ENCODE data around the gene RPS6KL1.

Gene RPS6KL1

DNA sequence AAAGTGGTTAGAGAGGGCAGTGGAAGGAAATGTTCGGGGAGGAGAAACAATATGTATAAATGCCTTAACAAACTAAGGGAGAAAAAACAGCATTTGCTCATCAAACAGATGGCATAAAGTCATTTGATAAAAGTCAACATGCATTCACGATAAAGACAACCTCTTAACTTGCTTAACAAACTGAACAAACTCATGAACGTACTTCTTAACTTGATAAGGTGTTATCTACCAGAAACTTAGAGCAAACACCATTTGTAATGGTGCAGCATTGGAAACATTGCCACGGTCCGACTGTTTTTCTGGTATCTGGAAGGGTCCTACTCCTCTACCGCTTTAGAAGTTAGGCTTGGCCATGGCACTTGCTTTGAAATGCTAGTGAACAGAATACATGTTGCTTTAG, 4.2 kb upstream of the RPS6KL1 start:
- TF ChIP-seq, protein P1, sequence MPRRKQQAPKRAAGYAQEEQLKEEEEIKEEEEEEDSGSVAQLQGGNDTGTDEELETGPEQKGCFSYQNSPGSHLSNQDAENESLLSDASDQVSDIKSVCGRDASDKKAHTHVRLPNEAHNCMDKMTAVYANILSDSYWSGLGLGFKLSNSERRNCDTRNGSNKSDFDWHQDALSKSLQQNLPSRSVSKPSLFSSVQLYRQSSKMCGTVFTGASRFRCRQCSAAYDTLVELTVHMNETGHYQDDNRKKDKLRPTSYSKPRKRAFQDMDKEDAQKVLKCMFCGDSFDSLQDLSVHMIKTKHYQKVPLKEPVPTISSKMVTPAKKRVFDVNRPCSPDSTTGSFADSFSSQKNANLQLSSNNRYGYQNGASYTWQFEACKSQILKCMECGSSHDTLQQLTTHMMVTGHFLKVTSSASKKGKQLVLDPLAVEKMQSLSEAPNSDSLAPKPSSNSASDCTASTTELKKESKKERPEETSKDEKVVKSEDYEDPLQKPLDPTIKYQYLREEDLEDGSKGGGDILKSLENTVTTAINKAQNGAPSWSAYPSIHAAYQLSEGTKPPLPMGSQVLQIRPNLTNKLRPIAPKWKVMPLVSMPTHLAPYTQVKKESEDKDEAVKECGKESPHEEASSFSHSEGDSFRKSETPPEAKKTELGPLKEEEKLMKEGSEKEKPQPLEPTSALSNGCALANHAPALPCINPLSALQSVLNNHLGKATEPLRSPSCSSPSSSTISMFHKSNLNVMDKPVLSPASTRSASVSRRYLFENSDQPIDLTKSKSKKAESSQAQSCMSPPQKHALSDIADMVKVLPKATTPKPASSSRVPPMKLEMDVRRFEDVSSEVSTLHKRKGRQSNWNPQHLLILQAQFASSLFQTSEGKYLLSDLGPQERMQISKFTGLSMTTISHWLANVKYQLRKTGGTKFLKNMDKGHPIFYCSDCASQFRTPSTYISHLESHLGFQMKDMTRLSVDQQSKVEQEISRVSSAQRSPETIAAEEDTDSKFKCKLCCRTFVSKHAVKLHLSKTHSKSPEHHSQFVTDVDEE (CRISPR knock-in tag; IDR thresholded peaks at IDR 0.05), result no peak
- TF ChIP-seq ZNF8 (CRISPR knock-in tag; IDR thresholded peaks at IDR 0.05), result no peak
- TF ChIP-seq ZNF70 (CRISPR knock-in tag; IDR thresholded peaks at IDR 0.05), result no peak
- TF ChIP-seq, protein P2, sequence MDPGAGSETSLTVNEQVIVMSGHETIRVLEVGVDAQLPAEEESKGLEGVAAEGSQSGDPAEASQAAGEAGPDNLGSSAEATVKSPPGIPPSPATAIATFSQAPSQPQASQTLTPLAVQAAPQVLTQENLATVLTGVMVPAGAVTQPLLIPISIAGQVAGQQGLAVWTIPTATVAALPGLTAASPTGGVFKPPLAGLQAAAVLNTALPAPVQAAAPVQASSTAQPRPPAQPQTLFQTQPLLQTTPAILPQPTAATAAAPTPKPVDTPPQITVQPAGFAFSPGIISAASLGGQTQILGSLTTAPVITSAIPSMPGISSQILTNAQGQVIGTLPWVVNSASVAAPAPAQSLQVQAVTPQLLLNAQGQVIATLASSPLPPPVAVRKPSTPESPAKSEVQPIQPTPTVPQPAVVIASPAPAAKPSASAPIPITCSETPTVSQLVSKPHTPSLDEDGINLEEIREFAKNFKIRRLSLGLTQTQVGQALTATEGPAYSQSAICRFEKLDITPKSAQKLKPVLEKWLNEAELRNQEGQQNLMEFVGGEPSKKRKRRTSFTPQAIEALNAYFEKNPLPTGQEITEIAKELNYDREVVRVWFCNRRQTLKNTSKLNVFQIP (CRISPR knock-in tag; IDR thresholded peaks at IDR 0.05; ENCODE audit: borderline replicate concordance, low read depth), result no peak
- no peak for TF ChIP-seq BACH2 (CRISPR knock-in tag; IDR thresholded peaks at IDR 0.05; ENCODE audit: borderline replicate concordance)
- TF ChIP-seq OSR1 (CRISPR knock-in tag; IDR thresholded peaks at IDR 0.05), result no peak
- TF ChIP-seq GLIS3 (CRISPR knock-in tag; IDR thresholded peaks at IDR 0.05), result no peak
- TF ChIP-seq PPARA (CRISPR knock-in tag; IDR thresholded peaks at IDR 0.05; ENCODE audit: borderline replicate concordance), result no peak
- TF ChIP-seq, protein P3, sequence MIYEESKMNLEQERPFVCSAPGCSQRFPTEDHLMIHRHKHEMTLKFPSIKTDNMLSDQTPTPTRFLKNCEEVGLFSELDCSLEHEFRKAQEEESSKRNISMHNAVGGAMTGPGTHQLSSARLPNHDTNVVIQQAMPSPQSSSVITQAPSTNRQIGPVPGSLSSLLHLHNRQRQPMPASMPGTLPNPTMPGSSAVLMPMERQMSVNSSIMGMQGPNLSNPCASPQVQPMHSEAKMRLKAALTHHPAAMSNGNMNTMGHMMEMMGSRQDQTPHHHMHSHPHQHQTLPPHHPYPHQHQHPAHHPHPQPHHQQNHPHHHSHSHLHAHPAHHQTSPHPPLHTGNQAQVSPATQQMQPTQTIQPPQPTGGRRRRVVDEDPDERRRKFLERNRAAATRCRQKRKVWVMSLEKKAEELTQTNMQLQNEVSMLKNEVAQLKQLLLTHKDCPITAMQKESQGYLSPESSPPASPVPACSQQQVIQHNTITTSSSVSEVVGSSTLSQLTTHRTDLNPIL (CRISPR knock-in tag; IDR thresholded peaks at IDR 0.05; ENCODE audit: low read depth), result no peak
- no peak for TF ChIP-seq CSDC2 (CRISPR knock-in tag; IDR thresholded peaks at IDR 0.05)
- TF ChIP-seq ZFP3 (CRISPR knock-in tag; IDR thresholded peaks at IDR 0.05), result no peak
- TF ChIP-seq TCF4 (CRISPR knock-in tag; IDR thresholded peaks at IDR 0.05; ENCODE audit: borderline replicate concordance), result no peak
- no peak for TF ChIP-seq ARNTL (CRISPR knock-in tag; IDR thresholded peaks at IDR 0.05; ENCODE audit: borderline replicate concordance, low read depth)
- no peak for TF ChIP-seq ESRRG (CRISPR knock-in tag; IDR thresholded peaks at IDR 0.05)
- no peak for TF ChIP-seq ZNF565 (CRISPR knock-in tag; conservative IDR thresholded peaks at IDR 0.05; ENCODE audit: low read depth)
- TF ChIP-seq, protein P4, sequence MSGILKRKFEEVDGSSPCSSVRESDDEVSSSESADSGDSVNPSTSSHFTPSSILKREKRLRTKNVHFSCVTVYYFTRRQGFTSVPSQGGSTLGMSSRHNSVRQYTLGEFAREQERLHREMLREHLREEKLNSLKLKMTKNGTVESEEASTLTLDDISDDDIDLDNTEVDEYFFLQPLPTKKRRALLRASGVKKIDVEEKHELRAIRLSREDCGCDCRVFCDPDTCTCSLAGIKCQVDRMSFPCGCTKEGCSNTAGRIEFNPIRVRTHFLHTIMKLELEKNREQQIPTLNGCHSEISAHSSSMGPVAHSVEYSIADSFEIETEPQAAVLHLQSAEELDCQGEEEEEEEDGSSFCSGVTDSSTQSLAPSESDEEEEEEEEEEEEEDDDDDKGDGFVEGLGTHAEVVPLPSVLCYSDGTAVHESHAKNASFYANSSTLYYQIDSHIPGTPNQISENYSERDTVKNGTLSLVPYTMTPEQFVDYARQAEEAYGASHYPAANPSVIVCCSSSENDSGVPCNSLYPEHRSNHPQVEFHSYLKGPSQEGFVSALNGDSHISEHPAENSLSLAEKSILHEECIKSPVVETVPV (CRISPR knock-in tag; IDR thresholded peaks at IDR 0.05), result no peak
- TF ChIP-seq, protein P5, sequence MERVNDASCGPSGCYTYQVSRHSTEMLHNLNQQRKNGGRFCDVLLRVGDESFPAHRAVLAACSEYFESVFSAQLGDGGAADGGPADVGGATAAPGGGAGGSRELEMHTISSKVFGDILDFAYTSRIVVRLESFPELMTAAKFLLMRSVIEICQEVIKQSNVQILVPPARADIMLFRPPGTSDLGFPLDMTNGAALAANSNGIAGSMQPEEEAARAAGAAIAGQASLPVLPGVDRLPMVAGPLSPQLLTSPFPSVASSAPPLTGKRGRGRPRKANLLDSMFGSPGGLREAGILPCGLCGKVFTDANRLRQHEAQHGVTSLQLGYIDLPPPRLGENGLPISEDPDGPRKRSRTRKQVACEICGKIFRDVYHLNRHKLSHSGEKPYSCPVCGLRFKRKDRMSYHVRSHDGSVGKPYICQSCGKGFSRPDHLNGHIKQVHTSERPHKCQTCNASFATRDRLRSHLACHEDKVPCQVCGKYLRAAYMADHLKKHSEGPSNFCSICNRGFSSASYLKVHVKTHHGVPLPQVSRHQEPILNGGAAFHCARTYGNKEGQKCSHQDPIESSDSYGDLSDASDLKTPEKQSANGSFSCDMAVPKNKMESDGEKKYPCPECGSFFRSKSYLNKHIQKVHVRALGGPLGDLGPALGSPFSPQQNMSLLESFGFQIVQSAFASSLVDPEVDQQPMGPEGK (CRISPR knock-in tag; IDR thresholded peaks at IDR 0.05; ENCODE audit: borderline replicate concordance), result no peak

DNA sequence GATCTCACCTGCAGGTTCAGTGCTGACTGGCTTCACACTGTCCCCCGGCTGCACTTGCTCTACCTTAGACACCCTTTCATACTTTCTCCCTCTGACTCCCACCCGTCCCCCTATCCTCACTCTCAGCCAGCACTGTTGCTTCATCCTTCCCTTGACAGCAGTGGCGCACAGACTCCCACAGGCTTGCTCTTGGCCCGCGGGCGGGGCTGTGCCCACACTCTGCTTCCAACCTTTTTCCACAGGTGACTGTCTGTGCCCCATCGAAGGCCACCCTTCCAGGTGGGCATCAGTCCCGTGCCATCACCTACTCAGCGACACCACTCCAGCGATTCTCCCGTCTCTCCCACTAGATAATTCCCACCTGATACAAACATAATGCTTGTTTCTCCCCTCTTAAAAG, 1.0 kb upstream of the RPS6KL1 start:
- TF ChIP-seq CSDC2 (CRISPR knock-in tag; IDR thresholded peaks at IDR 0.05), result no peak
- TF ChIP-seq, protein P5 (CRISPR knock-in tag; IDR thresholded peaks at IDR 0.05; ENCODE audit: borderline replicate concordance), result no peak
- TF ChIP-seq ZC3H10 (CRISPR knock-in tag; IDR thresholded peaks at IDR 0.05), result no peak
- no peak for TF ChIP-seq RARB (CRISPR knock-in tag; IDR thresholded peaks at IDR 0.05)
- TF ChIP-seq OSR1 (CRISPR knock-in tag; IDR thresholded peaks at IDR 0.05), result no peak
- TF ChIP-seq TOX (CRISPR knock-in tag; IDR thresholded peaks at IDR 0.05; ENCODE audit: borderline replicate concordance), result no peak
- TF ChIP-seq BACH2 (CRISPR knock-in tag; IDR thresholded peaks at IDR 0.05; ENCODE audit: borderline replicate concordance), result no peak
- TF ChIP-seq ARNTL (CRISPR knock-in tag; IDR thresholded peaks at IDR 0.05; ENCODE audit: borderline replicate concordance, low read depth), result no peak
- TF ChIP-seq, protein P4 (CRISPR knock-in tag; IDR thresholded peaks at IDR 0.05), result no peak
- TF ChIP-seq ZNF8 (CRISPR knock-in tag; IDR thresholded peaks at IDR 0.05), result no peak
- TF ChIP-seq, protein P1 (CRISPR knock-in tag; IDR thresholded peaks at IDR 0.05), result no peak
- TF ChIP-seq TCF4 (CRISPR knock-in tag; IDR thresholded peaks at IDR 0.05; ENCODE audit: borderline replicate concordance), result no peak

More for the DNA sequence above, 4.2 kb upstream of the RPS6KL1 start:
- ATAC-seq, result no peak

More for the DNA sequence above, 1.0 kb upstream of the RPS6KL1 start:
- ATAC-seq, result no peak

All from SK-N-SH treated with all-trans-retinoic acid at 6 μM for 48 hours (cell line).